ENCODE measurements around the gene TRPM6.

DNA sequence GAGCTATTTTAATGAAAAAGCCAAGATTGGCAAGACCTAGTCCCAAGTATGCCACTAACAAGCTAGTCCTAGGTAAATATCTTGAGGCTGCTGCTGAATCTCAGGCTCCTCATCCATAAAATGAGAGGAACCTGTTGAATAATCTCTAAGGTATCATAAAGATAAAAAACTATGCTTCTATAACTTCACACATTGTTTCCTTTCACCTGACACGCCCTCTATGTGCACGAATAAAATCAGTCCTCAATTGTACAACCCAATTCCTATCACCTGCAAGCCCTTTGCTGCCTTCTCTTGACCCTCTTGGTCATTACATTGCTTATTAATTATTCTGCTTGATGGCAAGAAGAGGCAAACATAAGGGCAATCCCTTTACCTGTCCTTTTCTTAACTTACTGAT, 69.9 kb downstream of the TRPM6 start:
- TF ChIP-seq YY1 (IDR thresholded peaks at IDR 0.05; ENCODE audit: low read depth), result no peak
- no peak for TF ChIP-seq EGR1 (IDR thresholded peaks at IDR 0.05)
- TF ChIP-seq TEAD4 (IDR thresholded peaks at IDR 0.05), result no peak
- TF ChIP-seq, protein P1, sequence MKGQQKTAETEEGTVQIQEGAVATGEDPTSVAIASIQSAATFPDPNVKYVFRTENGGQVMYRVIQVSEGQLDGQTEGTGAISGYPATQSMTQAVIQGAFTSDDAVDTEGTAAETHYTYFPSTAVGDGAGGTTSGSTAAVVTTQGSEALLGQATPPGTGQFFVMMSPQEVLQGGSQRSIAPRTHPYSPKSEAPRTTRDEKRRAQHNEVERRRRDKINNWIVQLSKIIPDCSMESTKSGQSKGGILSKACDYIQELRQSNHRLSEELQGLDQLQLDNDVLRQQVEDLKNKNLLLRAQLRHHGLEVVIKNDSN (IDR thresholded peaks at IDR 0.05), result no peak
- TF ChIP-seq, protein P2, sequence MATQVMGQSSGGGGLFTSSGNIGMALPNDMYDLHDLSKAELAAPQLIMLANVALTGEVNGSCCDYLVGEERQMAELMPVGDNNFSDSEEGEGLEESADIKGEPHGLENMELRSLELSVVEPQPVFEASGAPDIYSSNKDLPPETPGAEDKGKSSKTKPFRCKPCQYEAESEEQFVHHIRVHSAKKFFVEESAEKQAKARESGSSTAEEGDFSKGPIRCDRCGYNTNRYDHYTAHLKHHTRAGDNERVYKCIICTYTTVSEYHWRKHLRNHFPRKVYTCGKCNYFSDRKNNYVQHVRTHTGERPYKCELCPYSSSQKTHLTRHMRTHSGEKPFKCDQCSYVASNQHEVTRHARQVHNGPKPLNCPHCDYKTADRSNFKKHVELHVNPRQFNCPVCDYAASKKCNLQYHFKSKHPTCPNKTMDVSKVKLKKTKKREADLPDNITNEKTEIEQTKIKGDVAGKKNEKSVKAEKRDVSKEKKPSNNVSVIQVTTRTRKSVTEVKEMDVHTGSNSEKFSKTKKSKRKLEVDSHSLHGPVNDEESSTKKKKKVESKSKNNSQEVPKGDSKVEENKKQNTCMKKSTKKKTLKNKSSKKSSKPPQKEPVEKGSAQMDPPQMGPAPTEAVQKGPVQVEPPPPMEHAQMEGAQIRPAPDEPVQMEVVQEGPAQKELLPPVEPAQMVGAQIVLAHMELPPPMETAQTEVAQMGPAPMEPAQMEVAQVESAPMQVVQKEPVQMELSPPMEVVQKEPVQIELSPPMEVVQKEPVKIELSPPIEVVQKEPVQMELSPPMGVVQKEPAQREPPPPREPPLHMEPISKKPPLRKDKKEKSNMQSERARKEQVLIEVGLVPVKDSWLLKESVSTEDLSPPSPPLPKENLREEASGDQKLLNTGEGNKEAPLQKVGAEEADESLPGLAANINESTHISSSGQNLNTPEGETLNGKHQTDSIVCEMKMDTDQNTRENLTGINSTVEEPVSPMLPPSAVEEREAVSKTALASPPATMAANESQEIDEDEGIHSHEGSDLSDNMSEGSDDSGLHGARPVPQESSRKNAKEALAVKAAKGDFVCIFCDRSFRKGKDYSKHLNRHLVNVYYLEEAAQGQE (IDR thresholded peaks at IDR 0.05; ENCODE audit: low read depth), result no peak
- TF ChIP-seq CEBPB (IDR thresholded peaks at IDR 0.05), result no peak
- no peak for TF ChIP-seq RAD21 (IDR thresholded peaks at IDR 0.05; ENCODE audit: low read depth)
- no peak for TF ChIP-seq TAF1 (IDR thresholded peaks at IDR 0.05; ENCODE audit: low read depth)
- no peak for TF ChIP-seq FOXM1 (IDR thresholded peaks at IDR 0.05; ENCODE audit: borderline replicate concordance, low read depth)
- no peak for TF ChIP-seq EP300 (IDR thresholded peaks at IDR 0.05; ENCODE audit: borderline replicate concordance)
- TF ChIP-seq NFIC (IDR thresholded peaks at IDR 0.05), result no peak
- no peak for TF ChIP-seq TCF12 (IDR thresholded peaks at IDR 0.05; ENCODE audit: low read depth)
- no peak for TF ChIP-seq CREB1 (IDR thresholded peaks at IDR 0.05; ENCODE audit: low read depth)
- TF ChIP-seq, protein P3, sequence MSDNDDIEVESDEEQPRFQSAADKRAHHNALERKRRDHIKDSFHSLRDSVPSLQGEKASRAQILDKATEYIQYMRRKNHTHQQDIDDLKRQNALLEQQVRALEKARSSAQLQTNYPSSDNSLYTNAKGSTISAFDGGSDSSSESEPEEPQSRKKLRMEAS (IDR thresholded peaks at IDR 0.05), result no peak

Measured in Ishikawa (cell line).